GM21737 (cell line): ENCODE measurements around the gene PGBD4.
A peak's percentile ranks its signal among the peaks of the same experiment; 100 is the strongest.

Experiments
- ATAC-seq: cut with Tn5 transposase; IDR thresholded peaks from one replicate; pipeline ENCODE4 v1.9.1; 2021; ENCODE audit warnings: mild to moderate bottlenecking, moderate library complexity; ENCODE audit not compliant: unreplicated experiment

Gene PGBD4

DNA sequence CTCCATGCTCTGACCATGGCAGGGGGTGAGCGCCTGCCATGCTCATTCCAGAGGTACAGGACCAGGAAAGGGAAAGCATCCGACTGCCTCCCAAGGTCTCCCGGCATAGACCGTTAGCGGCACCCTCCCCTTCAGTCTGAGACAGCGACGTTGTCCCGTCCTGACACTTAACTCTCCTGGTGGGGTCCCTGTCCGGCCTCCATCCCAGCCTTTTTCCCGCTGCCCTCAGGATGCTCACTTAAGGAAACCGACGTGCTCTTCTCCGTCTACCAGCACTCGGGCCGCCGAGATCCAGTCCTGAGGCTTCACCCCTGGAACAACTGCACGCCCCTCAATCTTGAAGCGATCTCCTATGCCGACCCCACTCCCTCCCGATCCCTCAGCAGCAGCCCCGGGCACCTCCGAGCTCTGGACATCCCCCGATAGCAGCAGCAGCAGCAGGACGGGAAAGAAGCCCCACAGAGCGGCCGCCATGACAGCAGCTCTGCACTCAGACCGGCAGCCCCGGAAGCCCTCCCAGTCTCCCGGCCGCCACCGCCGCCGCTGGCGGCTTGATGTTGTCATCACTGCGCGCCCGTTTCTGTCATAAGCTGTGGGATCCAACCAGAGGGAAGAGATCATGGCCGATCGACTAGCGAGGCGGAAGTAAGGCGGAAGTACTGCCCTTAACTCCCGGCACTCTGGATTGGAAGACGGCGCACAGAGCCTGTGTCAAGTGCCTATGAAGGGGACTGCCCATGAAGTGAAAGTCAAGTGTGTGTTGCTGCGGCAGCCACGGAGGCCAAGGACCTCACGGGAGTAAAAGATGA lies at the start of gene PGBD4, which contains the start of gene EMC7:
Gene PGBD4, plus strand, starts transcription at position 718 of the 809 bp plus-strand sequence. CDS start 449 bp downstream, outside the sequence.
Gene EMC7, minus strand, starts transcription at position 497 of the 809 bp plus-strand sequence. Its CDS starts 23 bp downstream, at position 474.
- peak; percentile 96 for ATAC-seq

DNA sequence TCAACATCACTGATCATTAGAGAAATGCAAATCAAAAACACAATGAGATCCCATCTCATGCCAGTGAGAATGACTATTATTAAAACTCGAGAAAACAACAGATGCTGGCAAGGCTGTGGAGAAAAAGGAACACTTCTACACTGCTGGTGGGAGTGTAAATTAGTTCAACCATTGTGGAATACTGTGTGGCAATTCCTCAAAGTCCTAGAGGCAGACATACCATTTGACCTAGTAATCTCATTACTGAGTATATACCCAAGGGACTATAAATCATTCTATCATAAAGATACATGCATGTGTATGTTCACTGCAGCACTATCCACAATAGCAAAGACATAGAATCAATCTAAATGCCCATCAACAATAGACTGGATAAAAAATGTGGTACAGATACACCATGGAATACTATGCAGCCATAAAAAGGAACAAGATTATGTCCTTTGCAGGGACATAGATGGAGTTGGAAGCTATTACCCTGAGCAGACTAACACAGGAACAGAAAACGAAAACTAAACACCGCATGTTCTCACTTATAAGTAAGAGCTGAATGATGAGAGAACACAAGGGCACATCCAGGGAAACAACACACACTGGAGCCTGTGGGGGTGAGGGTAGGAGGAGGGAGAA lies 47.7 kb upstream of the PGBD4 start:
- no peak for ATAC-seq

DNA sequence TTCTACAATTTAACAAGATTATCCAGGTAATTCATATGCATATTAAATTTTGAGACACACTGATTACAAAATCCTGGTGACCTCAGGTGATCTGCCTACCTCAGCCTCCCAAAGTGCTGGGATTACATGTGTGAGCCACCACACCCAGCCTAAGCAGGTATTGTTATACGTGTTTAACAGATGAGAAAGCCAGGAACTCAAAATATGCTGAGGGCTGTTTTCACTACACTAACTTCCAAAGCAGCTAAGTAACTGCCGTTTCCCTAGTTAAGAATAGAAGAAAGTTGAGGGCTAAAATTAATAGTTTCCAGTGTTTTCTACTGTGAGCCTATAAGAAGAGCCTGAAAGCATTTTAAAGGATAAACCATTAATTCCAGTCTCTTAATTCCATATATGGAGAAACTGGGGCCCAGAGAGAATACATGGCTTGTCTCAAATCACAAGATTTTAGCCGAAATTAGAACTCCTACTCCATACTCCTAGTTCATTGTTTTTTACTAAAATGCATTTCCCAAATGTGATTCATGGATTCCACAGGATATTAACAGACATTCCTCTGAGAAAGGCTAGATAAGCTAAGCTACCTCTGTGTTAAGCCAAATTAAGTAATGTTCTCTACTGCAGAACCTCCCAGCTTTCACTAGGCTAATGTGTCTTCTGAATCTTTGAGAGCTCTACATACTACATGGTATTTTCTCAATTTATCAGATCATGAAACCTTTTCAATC lies 45.9 kb upstream of the PGBD4 start:
- ATAC-seq = no peak

DNA sequence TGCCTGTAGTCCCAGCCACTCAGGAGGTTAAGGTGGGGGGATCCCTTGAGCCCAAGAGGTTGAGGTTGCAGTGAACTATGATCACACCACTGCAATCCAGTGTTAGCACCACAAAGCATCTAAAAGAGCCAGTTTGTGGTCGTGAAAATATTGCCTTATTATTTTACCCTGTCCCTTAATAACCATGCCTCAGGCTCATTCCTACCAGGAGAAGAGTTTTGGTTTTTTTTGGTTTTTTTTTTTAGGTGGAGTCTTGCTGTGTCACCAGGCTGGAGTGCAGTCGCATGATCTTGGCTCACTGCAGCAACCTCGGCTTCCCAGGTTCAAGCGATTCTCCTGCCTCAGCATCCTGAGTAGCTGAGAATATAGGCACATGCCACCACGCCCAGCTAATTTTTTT lies 45.0 kb upstream of the PGBD4 start:
- ATAC-seq = no peak

DNA sequence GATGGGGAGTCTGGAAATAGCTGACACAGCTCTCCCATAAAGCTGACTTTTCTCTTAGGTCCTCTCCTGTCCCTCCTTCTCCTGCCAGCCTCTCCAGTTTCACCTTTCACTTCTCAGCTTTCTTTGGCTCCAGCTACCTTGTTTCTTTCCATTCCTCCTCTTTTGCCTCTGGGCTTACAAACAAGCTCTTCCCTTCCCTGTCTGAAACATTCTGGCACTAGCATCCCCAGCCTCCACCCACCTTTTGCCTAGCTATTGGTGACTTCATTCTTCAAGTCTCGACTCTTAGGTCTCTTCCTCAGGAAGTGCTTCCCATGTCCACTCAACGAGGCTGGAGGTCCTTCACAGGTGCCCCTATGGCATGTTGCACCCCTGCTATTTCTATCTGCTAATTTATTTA lies 42.4 kb upstream of the PGBD4 start:
- ATAC-seq = no peak

DNA sequence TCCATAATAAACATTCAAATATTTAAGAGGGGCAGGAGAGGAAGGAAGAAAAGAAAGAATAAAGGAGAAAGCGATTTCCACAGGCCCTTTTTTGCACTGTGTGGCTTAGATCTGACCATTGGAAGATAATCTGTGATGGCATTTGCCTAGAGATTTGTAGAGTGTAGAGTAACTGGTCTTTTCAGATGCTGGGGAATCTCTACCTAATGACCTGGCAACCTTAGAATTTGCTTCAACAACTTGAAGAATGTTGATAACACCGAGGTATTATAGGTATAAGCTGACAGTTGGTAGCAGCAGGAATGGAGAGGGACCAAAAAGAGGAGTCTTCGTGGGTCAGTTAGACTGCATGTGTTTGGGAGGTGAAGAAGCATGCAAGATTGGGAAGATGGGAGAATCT lies 41.9 kb upstream of the PGBD4 start:
- ATAC-seq = no peak

DNA sequence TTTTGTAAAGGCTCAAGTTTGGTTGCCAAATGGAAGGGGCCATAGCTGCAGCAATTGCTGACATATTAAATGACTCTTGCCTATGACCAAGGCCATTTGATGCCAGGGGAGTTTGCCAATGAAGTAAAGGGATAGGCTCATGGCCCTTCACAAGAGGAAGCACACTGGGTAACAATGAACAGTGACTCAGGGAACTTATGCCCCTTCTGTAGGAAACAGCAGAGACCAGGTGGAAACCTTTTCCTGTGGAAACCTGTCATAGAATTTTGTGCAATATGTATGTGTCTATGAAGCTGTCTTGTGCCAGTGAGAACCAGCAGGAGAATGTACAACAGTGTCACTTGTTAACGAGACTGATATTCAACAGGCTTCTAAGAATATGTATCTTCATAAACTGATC lies 37.4 kb upstream of the PGBD4 start:
- ATAC-seq = no peak

DNA sequence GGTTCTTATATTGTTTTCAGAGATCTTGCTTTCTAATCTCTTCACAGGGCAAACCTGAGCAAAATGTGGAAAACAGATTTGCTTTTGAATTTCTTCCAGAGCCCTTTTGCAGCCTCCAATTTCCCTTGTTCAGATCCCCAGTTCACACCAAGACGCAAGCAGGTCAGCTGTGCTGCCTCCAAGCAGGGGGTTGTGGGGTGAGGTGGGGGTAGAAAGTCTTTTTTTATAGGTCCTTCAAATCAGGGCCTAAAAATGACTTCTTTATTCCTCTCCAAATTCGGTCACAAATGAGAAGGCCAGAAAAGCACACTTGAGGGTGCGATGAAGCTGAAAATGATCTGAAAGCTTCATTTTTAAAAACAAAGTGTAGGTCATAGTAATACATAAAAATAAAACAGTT lies 36.6 kb upstream of the PGBD4 start:
- ATAC-seq = no peak

DNA sequence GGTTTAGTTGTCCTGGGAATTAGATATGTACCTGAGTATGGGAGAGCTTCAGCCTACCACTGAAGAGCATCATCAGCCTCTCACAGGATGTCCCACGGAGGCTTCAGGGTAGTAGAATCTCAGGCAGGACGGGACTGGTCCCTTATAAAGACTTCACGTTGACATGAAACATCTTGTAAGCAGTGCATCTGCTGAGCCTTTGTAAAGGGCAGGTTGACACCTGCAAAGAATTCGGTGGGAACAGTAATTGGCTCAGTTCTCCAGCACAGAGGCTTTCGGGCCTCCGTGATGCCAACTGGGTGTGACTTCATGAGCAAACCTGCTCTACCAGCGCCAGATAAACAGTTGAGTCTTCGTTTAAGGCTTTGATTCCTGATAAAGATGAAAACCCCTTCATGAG lies 35.9 kb upstream of the PGBD4 start:
- ATAC-seq = no peak

DNA sequence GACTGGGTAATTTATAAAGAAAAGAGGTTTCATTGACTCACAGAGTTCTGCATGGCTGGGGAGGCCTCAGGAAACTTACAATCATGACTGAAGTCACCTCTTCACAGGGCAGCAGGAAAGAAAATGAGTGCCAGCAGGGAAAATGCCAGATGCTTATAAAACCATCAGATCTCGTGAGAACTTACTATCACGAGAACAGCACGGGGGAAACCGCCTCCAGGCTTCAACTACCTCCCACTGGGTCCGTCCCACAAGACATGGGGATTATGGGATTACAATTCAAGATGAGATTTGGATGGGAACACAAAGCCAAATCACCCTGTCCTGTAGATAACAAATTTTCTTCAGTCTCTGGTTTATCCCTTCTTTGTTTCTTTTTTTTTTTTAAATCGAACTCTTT lies 31.9 kb upstream of the PGBD4 start:
- no peak for ATAC-seq

DNA sequence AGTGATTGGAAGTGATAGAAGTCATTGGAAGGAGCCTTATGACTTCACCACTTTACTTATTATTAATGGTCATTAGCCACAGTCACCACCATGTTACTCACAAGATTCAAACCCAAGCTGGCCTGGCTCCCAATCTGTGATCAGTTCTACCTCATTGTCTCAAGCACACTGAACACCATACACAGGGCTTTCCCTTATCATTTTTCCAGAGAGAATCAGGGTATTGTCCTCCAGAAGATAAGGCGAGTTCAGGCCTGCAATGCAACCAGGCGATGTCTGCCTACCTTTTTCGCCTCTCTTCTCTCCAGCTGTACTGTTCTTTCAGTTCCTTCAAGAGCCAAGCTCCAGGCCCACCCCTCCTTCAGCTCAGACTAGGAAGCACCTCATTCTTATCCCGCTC lies 25.1 kb upstream of the PGBD4 start:
- no peak for ATAC-seq

DNA sequence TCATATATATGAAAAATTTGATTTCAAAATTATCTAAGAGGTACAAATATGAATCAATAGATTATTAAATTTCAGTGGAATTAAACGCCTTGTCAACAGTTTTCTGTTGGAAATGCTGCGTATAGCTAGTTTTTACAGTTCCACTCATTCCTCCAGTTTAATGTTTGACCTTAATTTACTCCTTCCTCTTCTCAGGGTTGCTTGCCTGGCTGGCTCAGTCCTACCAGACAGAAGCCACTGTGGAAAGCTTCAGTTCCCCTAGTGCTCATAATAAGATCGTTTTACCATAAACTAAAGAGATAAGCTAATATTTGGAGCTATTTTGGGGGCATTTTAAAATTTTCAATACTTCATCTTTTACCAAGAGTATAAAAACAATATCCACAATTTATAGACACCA lies 23.0 kb upstream of the PGBD4 start:
- ATAC-seq = no peak

DNA sequence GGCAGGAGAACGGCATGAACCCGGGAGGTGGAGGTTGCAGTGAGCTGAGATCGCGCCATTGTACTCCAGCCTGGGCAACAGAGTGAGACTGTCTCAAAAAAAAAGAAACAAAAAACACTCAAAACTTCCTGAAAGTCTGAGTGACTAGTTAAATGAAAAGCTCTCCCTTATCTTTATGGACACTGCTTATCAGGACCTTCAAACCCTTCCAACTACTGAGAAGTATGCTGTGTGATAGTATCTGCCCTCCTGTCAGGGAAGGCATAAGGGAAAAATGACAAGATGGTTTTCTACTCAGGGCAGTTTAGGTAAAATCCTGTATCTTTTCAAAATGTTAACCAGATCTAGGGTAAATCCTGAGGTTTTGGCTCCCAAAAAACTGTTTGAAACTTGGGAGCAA lies 22.0 kb upstream of the PGBD4 start:
- ATAC-seq = no peak

DNA sequence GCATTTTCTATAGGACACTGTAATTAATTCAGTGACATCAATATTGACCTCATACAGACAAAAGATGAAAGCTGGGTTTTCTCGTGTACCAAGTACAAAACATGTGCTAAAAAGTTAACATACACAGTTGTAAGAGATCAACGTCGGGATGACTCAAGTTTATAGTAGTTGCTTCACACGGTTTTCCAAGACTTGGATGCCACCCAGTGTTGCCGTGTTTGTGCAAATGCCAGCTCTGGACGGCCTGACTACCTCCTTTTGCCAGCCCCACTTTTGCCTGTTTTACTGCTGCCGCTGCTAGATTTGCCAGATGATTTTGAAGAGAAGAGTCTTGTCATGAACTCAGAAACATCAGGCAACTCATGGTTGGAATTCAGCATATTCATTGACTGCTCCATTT lies 17.8 kb upstream of the PGBD4 start:
- no peak for ATAC-seq

DNA sequence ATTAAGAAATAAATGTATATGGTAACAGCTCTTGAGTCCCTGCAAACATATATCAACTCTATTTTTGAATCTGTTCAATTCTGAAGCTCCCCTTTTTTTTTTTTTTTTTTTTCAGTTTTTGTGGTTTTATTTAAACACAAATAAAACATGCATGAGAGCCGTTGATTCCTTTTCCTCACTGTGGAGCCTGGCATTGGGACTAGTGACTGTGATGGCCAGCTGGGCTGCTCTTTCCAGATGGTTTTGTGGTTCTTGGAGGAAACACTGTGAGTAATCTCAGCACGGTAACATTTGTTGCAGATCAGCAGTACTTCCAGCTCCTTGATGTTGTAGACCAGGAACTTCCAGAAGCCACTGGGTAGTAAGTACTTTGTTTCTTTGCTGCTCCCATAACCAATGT lies 16.1 kb upstream of the PGBD4 start:
- no peak for ATAC-seq

DNA sequence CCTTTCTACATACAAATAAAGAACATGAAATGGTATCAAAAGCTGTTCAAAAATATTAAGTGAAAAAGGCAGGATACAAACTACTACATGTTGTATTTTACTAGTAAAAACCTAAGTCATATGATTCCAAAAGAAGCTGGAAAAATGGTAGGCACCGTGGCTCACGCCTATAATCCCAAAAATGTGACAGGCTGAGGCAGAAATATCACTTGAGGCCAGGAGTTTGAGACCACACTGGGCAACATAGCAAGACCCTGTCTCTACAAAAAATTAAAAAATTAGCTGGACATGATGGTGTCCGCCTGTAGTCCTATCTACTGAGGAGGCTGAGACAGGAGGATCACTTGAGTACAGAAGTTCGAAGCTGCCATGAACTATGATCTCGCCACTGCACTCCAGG lies 2.0 kb upstream of the PGBD4 start:
- ATAC-seq = no peak

DNA sequence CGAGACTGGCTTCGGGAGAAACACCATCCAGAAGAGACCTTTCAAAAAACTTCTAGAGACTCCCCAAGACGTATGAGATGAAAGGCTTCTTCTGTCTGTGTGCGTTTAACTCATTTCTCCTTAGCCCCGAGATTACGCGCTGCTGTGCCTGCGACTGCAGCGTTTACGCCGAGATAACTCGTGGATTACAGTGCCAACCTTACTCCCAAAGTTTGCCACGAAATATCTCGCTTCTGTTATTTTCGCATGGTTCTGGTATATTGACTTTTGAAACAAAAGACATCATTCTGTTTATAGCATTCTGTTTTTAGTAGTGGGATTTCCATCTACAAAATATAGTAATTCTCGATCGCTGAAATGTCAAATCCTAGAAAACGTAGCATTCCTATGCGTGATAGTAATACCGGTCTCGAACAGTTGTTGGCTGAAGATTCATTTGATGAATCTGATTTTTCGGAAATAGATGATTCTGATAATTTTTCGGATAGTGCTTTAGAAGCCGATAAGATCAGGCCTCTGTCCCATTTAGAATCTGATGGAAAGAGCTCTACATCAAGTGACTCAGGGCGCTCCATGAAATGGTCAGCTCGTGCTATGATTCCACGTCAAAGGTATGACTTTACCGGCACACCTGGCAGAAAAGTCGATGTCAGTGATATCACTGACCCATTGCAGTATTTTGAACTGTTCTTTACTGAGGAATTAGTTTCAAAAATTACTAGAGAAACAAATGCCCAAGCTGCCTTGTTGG lies 467 bp downstream of the PGBD4 start:
- no peak for ATAC-seq

DNA sequence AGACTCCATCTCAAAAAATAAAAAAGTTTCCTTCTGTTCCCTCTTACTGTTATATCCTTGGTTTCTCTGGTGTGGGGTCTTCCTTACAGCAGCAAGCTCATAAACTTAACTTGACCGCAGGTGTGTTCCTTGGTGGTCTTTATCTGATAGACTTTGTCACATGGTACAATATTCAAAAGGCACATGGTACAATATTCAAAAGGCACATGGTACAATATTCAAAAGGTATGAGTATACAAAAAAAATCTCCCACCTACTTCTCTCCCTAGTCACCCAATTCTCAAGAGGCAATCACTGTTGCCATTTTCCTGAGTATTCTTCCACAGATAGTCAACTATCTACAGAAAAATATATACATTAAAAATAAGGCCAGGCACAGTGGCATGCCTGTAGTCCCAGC lies 4.5 kb downstream of the PGBD4 start:
- ATAC-seq = no peak

DNA sequence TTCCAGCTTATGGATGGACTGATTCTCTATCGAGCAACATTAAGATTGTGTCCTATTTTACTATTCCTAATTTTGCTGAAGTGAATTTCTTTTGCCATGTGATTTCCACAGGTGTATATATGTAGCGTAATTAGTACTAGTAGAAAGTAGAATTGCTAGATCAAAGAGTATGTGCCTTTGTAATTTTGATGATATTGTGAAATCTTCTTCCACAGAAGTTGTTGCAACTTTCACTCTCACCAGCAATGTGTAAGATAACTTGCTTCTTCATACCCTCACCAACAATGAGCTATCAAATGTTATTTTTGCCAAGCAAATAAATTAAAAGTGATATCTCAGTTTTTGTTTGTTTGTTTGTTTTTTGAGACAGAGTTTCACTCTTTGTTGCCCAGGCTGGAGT lies 5.4 kb downstream of the PGBD4 start:
- no peak for ATAC-seq

DNA sequence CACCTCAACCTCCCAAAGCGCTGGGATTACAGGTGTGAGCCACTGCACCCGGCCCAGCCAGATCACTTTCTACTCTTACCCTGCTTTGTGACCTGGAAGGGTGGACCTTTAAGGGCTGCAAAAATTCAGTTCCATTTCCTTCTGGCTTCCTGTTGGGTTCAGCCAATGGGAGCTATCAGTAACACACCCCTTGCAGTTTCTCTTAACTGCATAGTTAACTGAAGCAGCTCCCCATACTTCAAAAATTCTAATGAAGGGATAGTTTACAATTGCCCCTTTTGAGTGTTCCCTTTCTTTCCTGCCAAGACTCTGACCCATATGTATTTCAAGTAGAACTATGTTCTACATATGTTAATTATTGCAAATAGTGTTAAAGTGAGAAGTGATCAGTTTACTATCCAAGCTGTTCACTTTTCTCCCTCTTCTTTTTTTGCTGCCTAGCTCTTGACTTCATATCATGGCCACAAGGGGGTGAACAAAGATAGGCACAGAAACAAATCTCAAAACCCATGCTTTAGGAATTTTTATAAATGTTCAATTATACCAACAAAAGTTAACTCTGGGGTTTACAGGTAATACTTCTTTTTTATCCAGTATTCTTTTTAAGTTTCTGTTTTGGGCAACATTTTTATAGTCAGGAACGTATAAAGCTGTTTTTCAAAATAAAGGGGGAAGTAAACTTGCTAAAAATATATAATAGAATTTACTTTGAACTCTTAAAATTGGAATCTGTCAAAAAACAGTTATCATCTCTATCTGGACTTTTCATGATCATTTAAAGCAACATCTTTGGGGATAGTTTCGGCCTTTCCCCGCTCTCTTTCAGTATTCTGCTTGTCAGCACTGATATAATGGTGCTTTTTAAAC lies 8.1 kb downstream of the PGBD4 start:
- ATAC-seq = no peak
